Gastroesophageal sphincter (tissue), 4 donors: ENCODE results near the gene WFIKKN1. TPM values are rescaled to one million over a fixed set of nuclear protein-coding genes. Genes with fewer than 3 reads are reported as not detected.

Experiments
- ATAC-seq: fragments of 150-250 bp; one replicate; pipeline ENCODE4 v1.9.1; 2016; ENCODE audit warnings: mild to moderate bottlenecking, moderate library complexity
- H3K27ac ChIP-seq, 4 donors: fragments of 200-600 bp; sonication (generic) in 3 of 4; 1 replicate in 3 of 4; 2 replicates in 1 of 4; pipeline ENCODE4 v1.5.1; 2016 to 2019
- H3K27me3 ChIP-seq: fragments of 200-600 bp; sonication (generic); one replicate; pipeline ENCODE4 v1.5.1; 2019
- H3K36me3 ChIP-seq, 2 donors: fragments of 200-600 bp; sonication (generic); one replicate each; pipeline ENCODE4 v1.5.1; 2019; ENCODE audit warnings: control low read depth in 1 of 2
- H3K4me1 ChIP-seq, 3 donors: fragments of 200-600 bp; sonication (generic); 1 replicate in 2 of 3; 2 replicates in 1 of 3; pipeline ENCODE4 v1.5.1; 2016 to 2019; ENCODE audit warnings: control low read depth in 2 of 3
- H3K4me3 ChIP-seq, 2 donors: fragments of 200-600 bp; sonication (generic); one replicate each; pipeline ENCODE4 v1.5.1; 2019; ENCODE audit warnings: mild to moderate bottlenecking in 1 of 2, moderate library complexity in 1 of 2
- H3K9me3 ChIP-seq, 3 donors: fragments of 200-600 bp; sonication (generic); one replicate each; pipeline ENCODE4 v1.5.1; 2017 to 2019; ENCODE audit warnings: control low read depth in 2 of 3
- CTCF ChIP-seq, 4 experiments: fragments of 200-600 bp in 2 of 4; fragments of 450-650 bp in 2 of 4; sonication (generic) in 1 of 4; IDR thresholded peaks; one replicate each; pipeline ENCODE4 v1.5.1; 2017 to 2019; ENCODE audit warnings: antibody characterized with exemption in 4 of 4, mild to moderate bottlenecking in 2 of 4, moderate library complexity in 2 of 4
- EP300 ChIP-seq: sonication (generic); formaldehyde crosslinking; IDR thresholded peaks from one replicate; pipeline ENCODE4 v1.6.1; 2017; ENCODE audit warnings: antibody characterized with exemption, mild to moderate bottlenecking
- POLR2A ChIP-seq, 2 donors: fragments of 450-650 bp; IDR thresholded peaks; one replicate each; pipeline ENCODE4 v1.6.1; 2017; ENCODE audit warnings: antibody characterized with exemption in 2 of 2, mild to moderate bottlenecking in 2 of 2, moderate library complexity in 1 of 2
- POLR2AphosphoS5 ChIP-seq: sonication (generic); formaldehyde crosslinking; IDR thresholded peaks from one replicate; pipeline ENCODE4 v1.6.1; 2017; ENCODE audit warnings: antibody characterized with exemption
- WGBS, 2 donors: methylation state at CpG; one replicate each; pipeline ENCODE4 v1.1.5; 2018; ENCODE audit warnings: low coverage in 1 of 2; 5-methylcytosine and 5-hydroxymethylcytosine counted together
- total RNA-seq, 4 donors: library from RNA; depleted of rRNA; stranded (reverse); fragments of >200 nt; gene quantifications; one replicate each; pipeline ENCODE4 v1.1.0, GENCODE V29; 2016

The WFIKKN1 gene
- total RNA-seq, 4 donors from 2014 or later: 0.17 to 0.93 (median 0.35) TPM; not detected in 1

- peak; percentile 87 for ATAC-seq
- Histone ChIP-seq H3K4me1 (peaks cover 0 to 24% (median 12%) of the 10 kb centered on the region in 3 donors), H3K9me3 (no peaks in the 10 kb centered on the region), H3K27ac (peak overlapping the region; percentile 31 to 91 (median 84)), H3K36me3 (peaks cover 0 to 33% of the 10 kb centered on the region in 2 donors), H3K27me3 (no peaks in the 10 kb centered on the region), H3K4me3 (peak overlapping the region in 1 of 2 donors; percentile 43)
- TF ChIP-seq POLR2AphosphoS5 (no peak), CTCF (IDR thresholded peaks at IDR 0.05) (peak in 3 of 4 experiments; percentile 72 to 76 (median 74))
- no CpG with 5 or more reads among the region's 43 CpGs for WGBS, 2 donors
Measured at GRCh38 chr16:660459-661183, 29.8 kb downstream of the WFIKKN1 start.

- Histone ChIP-seq H3K27ac (peak overlapping the region; percentile 11 to 84 (median 82)), H3K9me3 (no peaks in the 10 kb centered on the region), H3K4me3 (peak overlapping the region in 1 of 2 donors; percentile 43), H3K27me3 (no peaks in the 10 kb centered on the region), H3K36me3 (peaks cover 0 to 27% of the 10 kb centered on the region in 2 donors), H3K4me1 (peaks cover 0 to 24% (median 12%) of the 10 kb centered on the region in 3 donors)
- peak; percentile 1 for ATAC-seq
- TF ChIP-seq POLR2A (IDR thresholded peaks at IDR 0.05): no peak
- no peak for TF ChIP-seq EP300
- no peak for TF ChIP-seq POLR2AphosphoS5
- no peak for TF ChIP-seq CTCF (IDR thresholded peaks at IDR 0.05)
- 90% methylated on average over 4 of the region's 35 CpGs; no CpG with 5 or more reads in 1 of the 2 donors for WGBS, 2 donors
Measured at GRCh38 chr16:661184-661821, 30.5 kb downstream of the WFIKKN1 start.

GRCh38 chr16:662095-662494 is 31.3 kb downstream of the WFIKKN1 start:
- Histone ChIP-seq H3K4me1 (peaks cover 0 to 27% (median 12%) of the 10 kb centered on the region in 3 donors), H3K4me3 (no peak overlapping the region), H3K27me3 (no peaks in the 10 kb centered on the region), H3K36me3 (peaks cover 0 to 19% of the 10 kb centered on the region in 2 donors), H3K27ac (no peak overlapping the region), H3K9me3 (no peaks in the 10 kb centered on the region)
- WGBS, 2 donors: no CpG with 5 or more reads among the region's 19 CpGs
- ATAC-seq: no peak
- TF ChIP-seq EP300 (no peak), POLR2AphosphoS5 (no peak), CTCF (IDR thresholded peaks at IDR 0.05) (no peak), POLR2A (IDR thresholded peaks at IDR 0.05) (no peak)

- WGBS, 2 donors: 93% methylated on average over 3 of the region's 21 CpGs; no CpG with 5 or more reads in 1 of the 2 donors
- no peaks in the 10 kb centered on the region for H3K27me3 ChIP-seq
- no peak overlapping the region for H3K27ac ChIP-seq
- no peak overlapping the region for H3K4me3 ChIP-seq
- no peaks in the 10 kb centered on the region for H3K9me3 ChIP-seq
- peaks cover 0 to 32% (median 12%) of the 10 kb centered on the region in 3 donors for H3K4me1 ChIP-seq
- ATAC-seq: no peak
- no peak for TF ChIP-seq CTCF (IDR thresholded peaks at IDR 0.05)
- no peak for TF ChIP-seq EP300
- H3K36me3 ChIP-seq: peaks cover 0 to 14% of the 10 kb centered on the region in 2 donors
Measured at GRCh38 chr16:662597-662996, 31.8 kb downstream of the WFIKKN1 start.
